Dermis blood vessel endothelial cell (primary cell): Measurements from ENCODE around the gene TRIM66. TPM values are rescaled to one million over a fixed set of nuclear protein-coding genes. Genes with fewer than 3 reads are reported as not detected.

Source experiments
- DNase-seq: peaks from one replicate; pipeline ENCODE4 v3.0.0; 2010
- total RNA-seq: library from RNA; depleted of rRNA; stranded (reverse); fragments of >200 nt; gene quantifications from 2 replicates; pipeline ENCODE4 v1.2.3, GENCODE V29; 2014

The TRIM66 gene, protein sequence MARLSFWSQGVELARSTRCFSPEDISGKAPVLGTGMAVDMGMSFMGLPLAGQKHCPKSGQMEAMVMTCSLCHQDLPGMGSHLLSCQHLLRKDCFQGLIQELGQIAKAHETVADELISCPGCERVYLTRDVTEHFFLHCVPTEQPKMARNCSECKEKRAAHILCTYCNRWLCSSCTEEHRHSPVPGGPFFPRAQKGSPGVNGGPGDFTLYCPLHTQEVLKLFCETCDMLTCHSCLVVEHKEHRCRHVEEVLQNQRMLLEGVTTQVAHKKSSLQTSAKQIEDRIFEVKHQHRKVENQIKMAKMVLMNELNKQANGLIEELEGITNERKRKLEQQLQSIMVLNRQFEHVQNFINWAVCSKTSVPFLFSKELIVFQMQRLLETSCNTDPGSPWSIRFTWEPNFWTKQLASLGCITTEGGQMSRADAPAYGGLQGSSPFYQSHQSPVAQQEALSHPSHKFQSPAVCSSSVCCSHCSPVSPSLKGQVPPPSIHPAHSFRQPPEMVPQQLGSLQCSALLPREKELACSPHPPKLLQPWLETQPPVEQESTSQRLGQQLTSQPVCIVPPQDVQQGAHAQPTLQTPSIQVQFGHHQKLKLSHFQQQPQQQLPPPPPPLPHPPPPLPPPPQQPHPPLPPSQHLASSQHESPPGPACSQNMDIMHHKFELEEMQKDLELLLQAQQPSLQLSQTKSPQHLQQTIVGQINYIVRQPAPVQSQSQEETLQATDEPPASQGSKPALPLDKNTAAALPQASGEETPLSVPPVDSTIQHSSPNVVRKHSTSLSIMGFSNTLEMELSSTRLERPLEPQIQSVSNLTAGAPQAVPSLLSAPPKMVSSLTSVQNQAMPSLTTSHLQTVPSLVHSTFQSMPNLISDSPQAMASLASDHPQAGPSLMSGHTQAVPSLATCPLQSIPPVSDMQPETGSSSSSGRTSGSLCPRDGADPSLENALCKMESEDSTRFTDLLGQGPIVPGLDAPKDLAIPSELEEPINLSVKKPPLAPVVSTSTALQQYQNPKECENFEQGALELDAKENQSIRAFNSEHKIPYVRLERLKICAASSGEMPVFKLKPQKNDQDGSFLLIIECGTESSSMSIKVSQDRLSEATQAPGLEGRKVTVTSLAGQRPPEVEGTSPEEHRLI (N-terminal part only)
- total RNA-seq: 5.6 and 7.4 TPM in 2 replicates

DNA sequence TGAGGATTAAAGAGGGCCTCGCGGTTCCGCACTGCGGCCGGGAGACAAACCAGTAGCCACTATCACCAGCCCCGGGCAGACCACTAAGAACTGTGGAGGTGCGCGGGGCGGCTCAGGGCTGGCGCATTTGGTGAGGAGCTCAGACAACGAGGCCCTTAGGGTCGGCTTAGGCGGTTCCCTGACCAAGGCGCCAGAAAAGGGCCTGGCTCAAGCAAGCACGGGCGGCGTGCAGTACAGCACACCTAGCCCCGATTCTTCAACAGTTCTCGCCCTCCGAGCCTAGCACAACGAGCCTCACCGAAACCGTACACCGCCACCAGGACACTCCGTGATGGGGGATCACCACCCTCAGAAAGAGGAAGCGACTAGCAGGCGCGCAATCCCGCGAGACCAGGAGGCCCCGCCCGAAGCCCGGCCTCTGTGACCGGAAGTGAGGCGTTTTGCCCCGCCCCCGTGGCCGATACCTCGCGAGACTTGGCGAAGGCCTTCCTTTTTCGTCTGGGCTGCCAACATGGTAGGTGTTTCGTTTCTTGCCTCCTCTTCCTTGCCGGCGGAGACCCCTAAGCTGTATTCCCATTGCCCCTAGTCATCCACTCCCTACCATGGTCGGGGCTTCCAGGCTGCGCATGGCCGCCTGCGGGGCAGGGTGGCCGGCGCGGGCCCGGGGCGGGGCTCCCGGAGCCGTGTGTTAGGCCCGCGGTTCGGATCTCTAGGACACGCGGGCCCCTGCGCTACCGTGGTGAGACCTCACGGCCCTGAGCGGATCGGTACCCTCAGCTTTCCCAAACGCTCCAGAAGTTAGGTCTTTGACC, at the start of gene TRIM66, which contains the start of gene RPL27A:
TSS of gene TRIM66 (minus strand) at position 363 of the 812 bp plus-strand sequence. CDS start 10,391 bp downstream, outside the sequence.
TSS of gene RPL27A (plus strand) at position 490 of the 812 bp plus-strand sequence. CDS start at position 512, 22 bp downstream.
- DNase-seq: peak; percentile 98

- DNase-seq: no peak
Observed at GRCh38 chr11:8731647-8732323, 49.3 kb upstream of the TRIM66 start.

DNA sequence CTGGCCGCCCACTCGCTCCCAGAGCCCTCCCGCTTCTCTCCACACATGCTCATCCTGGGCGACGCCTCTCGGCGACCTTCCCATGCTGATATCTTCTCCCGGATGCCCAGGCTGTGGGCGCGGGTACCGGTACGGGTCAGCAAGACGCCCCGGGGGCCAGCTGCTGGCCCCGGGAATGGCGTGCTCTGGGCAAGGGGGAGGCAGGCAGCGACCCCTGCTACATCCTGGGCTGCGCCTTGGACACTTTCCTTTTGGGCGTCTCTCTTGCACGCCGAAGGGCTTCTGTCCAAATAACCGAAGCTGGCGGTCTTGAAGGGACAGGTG, 48.2 kb upstream of the TRIM66 start:
- no peak for DNase-seq

- DNase-seq: no peak
Observed at GRCh38 chr11:8729837-8730696, 47.6 kb upstream of the TRIM66 start.

DNA sequence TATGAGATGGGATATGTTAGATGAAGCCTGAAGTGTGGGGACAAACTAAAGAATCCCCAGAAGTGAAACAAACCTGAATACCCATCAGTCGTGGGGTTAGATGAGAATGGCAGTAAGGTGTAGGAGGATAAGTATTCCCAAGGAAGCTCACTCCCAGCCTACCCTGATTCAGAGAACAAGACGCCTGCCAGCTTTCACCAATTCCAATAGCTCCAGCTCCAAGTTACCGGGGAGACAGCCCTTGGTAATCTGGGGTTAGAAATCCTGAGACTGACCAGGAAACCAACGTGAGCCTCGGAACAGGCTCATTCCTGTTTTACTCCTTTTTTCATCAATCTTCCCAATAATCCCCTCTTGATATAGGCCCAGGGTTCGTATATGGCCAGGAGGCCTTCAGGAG, 46.6 kb upstream of the TRIM66 start:
- no peak for DNase-seq

DNA sequence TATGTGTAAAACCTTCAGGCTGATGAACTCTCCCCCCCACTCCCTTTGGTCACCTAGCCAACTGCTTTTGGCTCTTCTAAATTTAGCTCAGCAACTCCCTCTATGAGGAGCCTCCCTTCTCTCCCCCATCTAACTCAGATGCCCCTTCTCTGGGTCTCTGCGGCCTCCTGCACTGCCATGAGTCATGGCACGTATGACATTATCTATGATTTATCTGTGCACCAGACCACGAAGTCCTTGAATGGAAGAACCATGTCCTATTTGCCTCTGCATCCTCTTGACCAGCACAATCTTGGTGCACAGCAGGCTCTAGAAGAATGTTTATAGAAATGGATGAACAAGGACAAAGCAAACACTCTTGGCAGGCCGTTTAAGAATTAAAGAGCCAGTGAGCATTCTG, 46.1 kb upstream of the TRIM66 start:
- no peak for DNase-seq

DNA sequence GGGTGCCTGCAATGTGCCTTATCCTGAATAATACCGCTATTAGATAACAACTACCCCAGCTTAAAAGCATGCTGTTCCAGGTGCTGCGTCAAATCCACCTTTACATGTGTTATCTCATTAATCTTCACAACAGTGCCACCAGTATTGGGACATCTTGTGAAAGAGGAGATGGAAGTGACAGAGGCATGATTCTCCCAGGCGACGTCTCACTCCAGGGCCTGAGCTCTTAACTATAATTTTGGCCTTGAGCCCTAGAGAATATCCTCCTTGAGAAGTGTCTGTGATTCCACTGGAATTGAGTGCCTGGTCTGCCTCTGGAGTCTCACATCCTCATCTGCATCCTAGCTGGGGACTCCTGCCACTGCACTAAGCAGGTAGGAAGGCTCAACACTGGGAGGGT, 43.9 kb upstream of the TRIM66 start:
- no peak for DNase-seq

DNA sequence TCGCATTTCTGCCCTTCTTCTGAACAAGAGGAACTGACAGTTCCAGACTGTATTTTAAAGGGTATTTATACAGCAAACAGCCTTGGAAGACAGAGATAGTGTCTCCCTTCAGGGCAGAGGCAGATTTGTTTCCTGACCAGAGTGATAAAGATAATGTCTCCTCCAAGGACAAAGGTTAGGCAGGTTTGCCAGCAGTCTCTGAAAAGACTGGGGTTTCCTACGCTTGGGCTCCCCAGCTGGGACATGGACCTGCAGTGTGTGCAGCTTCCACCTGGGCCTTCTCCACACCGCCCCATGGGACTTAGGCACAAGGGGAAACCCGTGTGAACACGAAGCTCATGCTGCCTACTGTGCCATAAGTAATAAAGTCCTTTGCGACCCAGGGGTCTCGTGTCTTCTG, 42.2 kb upstream of the TRIM66 start:
- no peak for DNase-seq

- no peak for DNase-seq
Observed at GRCh38 chr11:8723711-8724110, 41.2 kb upstream of the TRIM66 start.

DNA sequence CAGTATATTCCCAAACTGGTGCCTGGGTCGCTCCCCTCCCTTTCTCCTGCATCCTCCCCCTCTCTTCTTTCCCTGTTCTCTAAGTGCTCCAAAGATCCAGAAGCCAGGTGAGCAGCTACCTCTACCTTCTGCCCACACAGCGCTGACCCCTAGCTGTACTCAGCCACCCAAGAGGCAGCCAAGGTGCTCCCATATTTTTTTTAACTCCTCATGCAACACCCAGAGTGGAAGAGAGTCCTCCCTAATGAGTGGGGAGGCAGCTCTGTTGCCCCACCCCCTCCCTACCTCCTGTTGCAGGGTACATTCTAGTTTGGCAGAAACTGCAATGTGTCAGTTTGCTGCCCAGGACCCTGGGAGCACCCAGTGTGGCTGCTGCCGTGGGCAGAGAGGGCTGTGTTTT, 40.3 kb upstream of the TRIM66 start:
- no peak for DNase-seq

- no peak for DNase-seq
Observed at GRCh38 chr11:8721609-8722500, 39.4 kb upstream of the TRIM66 start.

DNA sequence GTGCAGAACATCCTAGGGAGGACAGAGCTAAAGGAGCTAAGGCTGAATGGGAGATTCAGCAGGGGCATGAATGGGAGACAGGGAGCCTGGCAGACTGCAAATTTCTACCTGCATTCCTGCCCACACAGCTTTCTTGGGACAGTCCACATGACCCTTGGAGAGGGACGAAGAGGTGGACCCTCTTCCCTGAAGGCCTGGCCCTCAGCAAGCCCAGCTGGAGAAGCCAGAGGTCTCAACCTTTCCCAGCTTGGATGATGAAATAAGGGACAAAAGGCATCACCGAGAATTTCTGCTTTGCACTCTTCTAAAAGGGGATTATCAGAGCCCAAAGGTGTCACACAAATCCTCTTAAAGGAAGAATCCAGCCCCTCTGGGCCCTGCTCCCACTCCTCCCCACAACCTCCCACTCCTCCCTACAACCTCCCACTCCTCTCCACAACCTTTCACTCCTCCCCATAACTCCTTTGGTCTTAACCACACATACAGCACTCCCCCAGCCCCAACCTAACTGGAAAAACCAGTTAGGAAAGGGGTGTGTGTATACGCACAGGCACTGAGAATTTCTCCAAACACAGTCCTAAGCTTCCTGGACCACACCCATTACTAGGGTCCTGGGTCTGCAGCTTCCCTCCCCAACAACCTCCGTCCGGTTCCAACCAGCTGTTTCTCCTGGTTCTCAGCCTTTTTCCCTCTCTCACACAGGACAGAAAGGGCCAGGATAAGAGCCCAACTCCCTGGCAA, 38.6 kb upstream of the TRIM66 start:
- no peak for DNase-seq

GRCh38 chr11:8720352-8720751, 37.9 kb upstream of the TRIM66 start:
- no peak for DNase-seq

GRCh38 chr11:8719721-8720120, 37.3 kb upstream of the TRIM66 start:
- no peak for DNase-seq

DNA sequence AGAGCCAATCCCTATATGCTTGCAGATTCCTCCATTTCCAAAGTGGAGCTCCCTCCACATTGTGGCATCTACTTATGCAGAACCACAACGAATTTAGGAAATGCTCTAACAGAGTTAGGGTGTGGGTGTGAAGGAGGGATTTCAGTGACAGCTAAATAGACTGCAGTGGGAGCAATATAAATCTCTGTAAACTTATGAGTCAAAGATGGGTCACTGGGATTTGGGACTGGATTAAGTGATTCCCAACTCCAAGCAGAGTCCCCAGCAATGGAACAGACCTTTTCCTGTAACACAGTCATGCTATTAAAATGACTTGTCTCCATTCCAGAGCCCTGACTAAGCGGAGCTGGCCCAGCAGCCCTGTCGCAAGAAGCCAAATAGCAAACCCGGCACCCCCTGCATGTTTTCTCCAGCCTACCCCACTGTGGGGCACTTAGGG, 36.8 kb upstream of the TRIM66 start:
- peak; percentile 73 for DNase-seq

GRCh38 chr11:8717876-8718753, 35.6 kb upstream of the TRIM66 start:
- DNase-seq: peak; percentile 77

GRCh38 chr11:8717544-8717875, 35.0 kb upstream of the TRIM66 start:
- DNase-seq: no peak

DNA sequence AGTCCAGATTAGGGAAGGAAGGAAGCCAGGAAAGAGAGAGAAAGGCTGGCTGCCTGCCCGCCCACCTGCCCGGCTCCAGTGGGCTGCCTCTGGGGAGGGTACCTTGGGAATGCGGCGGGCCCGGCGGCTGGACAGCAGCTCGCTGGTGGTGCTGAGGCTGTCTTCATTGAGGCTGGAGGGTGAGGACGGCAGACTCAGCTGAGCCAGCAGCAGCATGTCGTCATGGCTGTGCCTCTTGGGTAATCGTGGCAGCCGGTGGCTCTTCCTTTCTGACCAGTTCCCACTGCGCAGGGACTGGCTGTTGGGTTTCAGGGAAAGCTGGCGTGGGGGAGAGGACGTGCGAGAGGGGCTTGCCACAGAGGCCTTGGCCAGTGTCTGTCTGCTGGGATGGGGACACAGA, 33.0 kb upstream of the TRIM66 start:
- DNase-seq: peak; percentile 48
